ENCODE data around the gene HEXB. TPM values are rescaled to one million over a fixed set of nuclear protein-coding genes. Genes with fewer than 3 reads are reported as not detected.

Gene HEXB
- total RNA-seq, 1 experiment from 2014 or later, result 60.9 TPM

DNA sequence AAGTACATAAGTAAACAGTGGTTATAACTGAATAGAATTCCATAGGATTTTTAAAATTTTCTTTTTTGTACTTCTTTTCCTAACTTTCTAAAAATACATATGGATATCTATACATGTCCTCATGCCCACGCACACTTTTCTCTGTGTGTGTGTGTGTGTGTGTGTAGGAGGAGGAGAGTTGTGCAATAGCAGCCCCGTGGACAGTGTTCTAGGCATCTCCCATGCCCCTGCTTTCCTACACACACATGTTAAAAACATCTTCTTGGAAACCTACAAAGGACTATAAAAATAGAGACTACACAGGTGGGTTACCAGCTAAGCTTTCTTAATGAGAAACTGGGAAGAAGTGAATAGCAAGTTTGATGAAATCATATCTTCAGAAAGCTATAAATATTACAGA lies 19.8 kb upstream of the HEXB start:
- DNase-seq (ENCODE audit: low spot score) (no peak), ATAC-seq (no peak)
- TF ChIP-seq NFE2L1 (CRISPR knock-in tag; IDR thresholded peaks at IDR 0.05) (no peak), OVOL2 (CRISPR knock-in tag; IDR thresholded peaks at IDR 0.05; ENCODE audit: borderline replicate concordance) (no peak), FOXK1 (CRISPR knock-in tag; IDR thresholded peaks at IDR 0.05) (no peak)
- POLR2A ChIA-PET, result no interaction called here
- H3K36me3 Mint-ChIP-seq, result no peaks in the 10 kb centered on the region
- H3K9me3 Mint-ChIP-seq, result peaks cover 3% of the 10 kb centered on the region; the same call in 1 of the 2 replicates
- no peaks in the 10 kb centered on the region for H3K27me3 Mint-ChIP-seq (ENCODE audit: low read depth)
- no peak overlapping the region for H3K4me3 Mint-ChIP-seq
- CTCF ChIA-PET, result interaction anchor here (2.1 kb wide), 1 partner anchor 24 kb away, joined by 5 read pairs; the partner anchor contains the start of gene ENC1
- peaks cover 20% of the 10 kb centered on the region for H3K4me1 Mint-ChIP-seq
- H3K27ac Mint-ChIP-seq, result no peak overlapping the region

DNA sequence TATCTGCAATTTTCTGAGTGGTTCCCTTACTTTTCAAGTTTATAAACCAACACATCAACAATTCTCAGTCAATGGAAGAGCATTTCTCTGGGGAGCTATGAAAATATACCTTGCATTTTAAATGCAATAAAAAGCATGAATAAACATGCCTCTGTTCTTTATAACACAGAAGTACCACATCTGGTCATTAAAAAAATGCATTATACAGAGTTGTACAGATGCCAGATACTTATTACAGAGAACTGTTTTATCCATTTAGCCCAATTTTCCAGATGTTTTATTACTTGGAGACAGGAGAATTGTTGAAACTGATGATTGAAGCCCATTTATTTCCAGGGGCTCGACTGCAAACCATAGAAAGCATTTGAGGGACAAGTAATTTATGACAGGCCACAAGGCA lies 19.2 kb upstream of the HEXB start:
- Mint-ChIP-seq H3K4me1 (peaks cover 25% of the 10 kb centered on the region), H3K4me3 (no peak overlapping the region), H3K27ac (no peak overlapping the region), H3K36me3 (no peaks in the 10 kb centered on the region), H3K9me3 (peaks cover 3% of the 10 kb centered on the region; the same call in 1 of the 2 replicates), H3K27me3 (ENCODE audit: low read depth) (no peaks in the 10 kb centered on the region)
- ChIA-PET POLR2A (no interaction called here), CTCF (no interaction called here)
- ATAC-seq, result no peak
- TF ChIP-seq GABPB1 (CRISPR knock-in tag; IDR thresholded peaks at IDR 0.05) (no peak), RELA (CRISPR knock-in tag; IDR thresholded peaks at IDR 0.05; ENCODE audit: borderline replicate concordance) (no peak), ZNF532 (CRISPR knock-in tag; IDR thresholded peaks at IDR 0.05; ENCODE audit: borderline replicate concordance) (no peak)
- TF ChIP-seq, protein P1, sequence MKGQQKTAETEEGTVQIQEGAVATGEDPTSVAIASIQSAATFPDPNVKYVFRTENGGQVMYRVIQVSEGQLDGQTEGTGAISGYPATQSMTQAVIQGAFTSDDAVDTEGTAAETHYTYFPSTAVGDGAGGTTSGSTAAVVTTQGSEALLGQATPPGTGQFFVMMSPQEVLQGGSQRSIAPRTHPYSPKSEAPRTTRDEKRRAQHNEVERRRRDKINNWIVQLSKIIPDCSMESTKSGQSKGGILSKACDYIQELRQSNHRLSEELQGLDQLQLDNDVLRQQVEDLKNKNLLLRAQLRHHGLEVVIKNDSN (CRISPR knock-in tag; IDR thresholded peaks at IDR 0.05), result no peak
- no peak for DNase-seq (ENCODE audit: low spot score)

- DNase-seq (ENCODE audit: low spot score) (no peak), ATAC-seq (no peak)
- H3K4me3 Mint-ChIP-seq, result no peak overlapping the region
- POLR2A ChIA-PET, result no interaction called here
- H3K27ac Mint-ChIP-seq, result no peak overlapping the region
- H3K4me1 Mint-ChIP-seq, result peaks cover 25% of the 10 kb centered on the region
- H3K36me3 Mint-ChIP-seq, result no peaks in the 10 kb centered on the region
- CTCF ChIA-PET, result no interaction called here
- H3K27me3 Mint-ChIP-seq (ENCODE audit: low read depth), result no peaks in the 10 kb centered on the region
- H3K9me3 Mint-ChIP-seq, result peaks cover 3% of the 10 kb centered on the region; the same call in 1 of the 2 replicates
- TF ChIP-seq GTF2I (CRISPR knock-in tag; conservative IDR thresholded peaks at IDR 0.05) (no peak), PRDM15 (CRISPR knock-in tag; IDR thresholded peaks at IDR 0.05) (no peak), SMAD4 (CRISPR knock-in tag; IDR thresholded peaks at IDR 0.05) (no peak), ZNF219 (CRISPR knock-in tag; IDR thresholded peaks at IDR 0.05; ENCODE audit: borderline replicate concordance) (no peak), TP53 (CRISPR knock-in tag; IDR thresholded peaks at IDR 0.05) (no peak), FOXK1 (CRISPR knock-in tag; IDR thresholded peaks at IDR 0.05) (no peak), IRF1 (CRISPR knock-in tag; IDR thresholded peaks at IDR 0.05) (no peak), ZNF416 (CRISPR knock-in tag; IDR thresholded peaks at IDR 0.05) (no peak), ZBTB21 (CRISPR knock-in tag; IDR thresholded peaks at IDR 0.05; ENCODE audit: borderline replicate concordance) (no peak), JAZF1 (CRISPR knock-in tag; IDR thresholded peaks at IDR 0.05) (no peak), ZNF671 (CRISPR knock-in tag; IDR thresholded peaks at IDR 0.05) (no peak), NR2C2 (CRISPR knock-in tag; IDR thresholded peaks at IDR 0.05) (no peak), TEAD1 (CRISPR knock-in tag; IDR thresholded peaks at IDR 0.05) (no peak)
- TF ChIP-seq, protein P2, sequence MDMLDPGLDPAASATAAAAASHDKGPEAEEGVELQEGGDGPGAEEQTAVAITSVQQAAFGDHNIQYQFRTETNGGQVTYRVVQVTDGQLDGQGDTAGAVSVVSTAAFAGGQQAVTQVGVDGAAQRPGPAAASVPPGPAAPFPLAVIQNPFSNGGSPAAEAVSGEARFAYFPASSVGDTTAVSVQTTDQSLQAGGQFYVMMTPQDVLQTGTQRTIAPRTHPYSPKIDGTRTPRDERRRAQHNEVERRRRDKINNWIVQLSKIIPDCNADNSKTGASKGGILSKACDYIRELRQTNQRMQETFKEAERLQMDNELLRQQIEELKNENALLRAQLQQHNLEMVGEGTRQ (CRISPR knock-in tag; IDR thresholded peaks at IDR 0.05), result no peak
- TF ChIP-seq, protein P1 (CRISPR knock-in tag; IDR thresholded peaks at IDR 0.05), result no peak
Measured at GRCh38 chr5:74667396-74667795, 17.6 kb upstream of the HEXB start.
